HEK293T (cell line): ENCODE data around the gene RYR3.

ENCODE experiments used
- ELF4 ChIP-seq: fragments of 450-650 bp; IDR thresholded peaks from 2 replicates; pipeline ENCODE4 v1.6.1; 2017; ENCODE audit warnings: antibody characterized with exemption
- FOXA1 ChIP-seq: fragments of 450-650 bp; IDR thresholded peaks from 2 replicates; pipeline ENCODE4 v1.6.1; 2016; ENCODE audit warnings: mild to moderate bottlenecking
- FOXM1 ChIP-seq: fragments of 450-650 bp; IDR thresholded peaks from 2 replicates; pipeline ENCODE4 v1.6.1; 2017; ENCODE audit warnings: mild to moderate bottlenecking, borderline replicate concordance
- LEF1 ChIP-seq: fragments of 450-650 bp; IDR thresholded peaks from 2 replicates; pipeline ENCODE4 v1.6.1; 2017; ENCODE audit warnings: mild to moderate bottlenecking, borderline replicate concordance
- TARDBP ChIP-seq: fragments of 450-650 bp; IDR thresholded peaks from 2 replicates; pipeline ENCODE4 v1.6.1; 2016

- TF ChIP-seq ELF4 (no peak), FOXM1 (no peak), LEF1 (no peak), TARDBP (no peak), FOXA1 (no peak)
Measured at GRCh38 chr15:33454996-33455395, 144.2 kb downstream of the RYR3 start.
